HepG2 (cell line): ENCODE results near the gene EFL1. TPM values are rescaled to one million over a fixed set of nuclear protein-coding genes. Genes with fewer than 3 reads are reported as not detected.
A peak's percentile ranks its signal among the peaks of the same experiment; 100 is the strongest.

ENCODE experiments used
- AGO1 ChIP-seq: fragments of 200-400 bp; formaldehyde crosslinking; IDR thresholded peaks from 2 replicates; pipeline ENCODE4 v1.6.1; 2017; ENCODE audit warnings: mild to moderate bottlenecking, low read depth, low read length, moderate library complexity; ENCODE audit not compliant: poor library complexity, severe bottlenecking
- AGO2 ChIP-seq: fragments of 200-400 bp; formaldehyde crosslinking; optimal IDR thresholded peaks from 2 replicates; pipeline ENCODE3; 2017; ENCODE audit warnings: mild to moderate bottlenecking, low read depth, low read length, moderate library complexity
- CBFB ChIP-seq: sonication (generic); formaldehyde crosslinking; IDR thresholded peaks from 2 replicates; pipeline ENCODE4 v1.4.0; 2020; ENCODE audit warnings: missing genetic modification reagents
- DMAP1 ChIP-seq: IDR thresholded peaks from 2 replicates; pipeline ENCODE4 v1.6.1; 2016
- PREB ChIP-seq: sonication (generic); formaldehyde crosslinking; IDR thresholded peaks from 2 replicates; pipeline ENCODE4 v1.4.0; 2020; ENCODE audit warnings: missing genetic modification reagents
- SMAD3 ChIP-seq: sonication (generic); formaldehyde crosslinking; IDR thresholded peaks from 2 replicates; pipeline ENCODE4 v1.4.0; 2020; ENCODE audit warnings: missing genetic modification reagents
- STAT6 ChIP-seq: sonication (generic); formaldehyde crosslinking; IDR thresholded peaks from 2 replicates; pipeline ENCODE4 v1.4.0; 2020; ENCODE audit warnings: missing genetic modification reagents, mild to moderate bottlenecking, borderline replicate concordance
- TFDP1 ChIP-seq: IDR thresholded peaks from 2 replicates; pipeline ENCODE4 v1.6.1; 2016; ENCODE audit warnings: missing compliant biosample characterization, missing genetic modification reagents, borderline replicate concordance
- USF2 ChIP-seq, 2 experiments: sonication (generic) in 1 of 2; formaldehyde crosslinking in 1 of 2; IDR thresholded peaks; 2 replicates each; pipeline versions ENCODE4 v1.5.1 to v1.6.1; 2011 to 2020; ENCODE audit warnings: borderline replicate concordance in 1 of 2, low read depth in 1 of 2, low read length in 1 of 2, mild to moderate bottlenecking in 1 of 2, missing genetic modification reagents in 1 of 2, moderate library complexity in 1 of 2
- ZBTB26 ChIP-seq: IDR thresholded peaks from 2 replicates; pipeline ENCODE4 v1.6.1; 2016; ENCODE audit warnings: missing compliant biosample characterization, missing genetic modification reagents, borderline replicate concordance
- ZNF296 ChIP-seq: sonication (generic); formaldehyde crosslinking; conservative IDR thresholded peaks from 2 replicates; pipeline ENCODE4 v1.5.0; 2020; ENCODE audit warnings: mild to moderate bottlenecking, missing genetic modification reagents
- ZNF646 ChIP-seq: sonication (generic); formaldehyde crosslinking; IDR thresholded peaks from 2 replicates; pipeline ENCODE4 v1.9.0; 2021; ENCODE audit warnings: mild to moderate bottlenecking, missing genetic modification reagents
- polyA plus RNA-seq, 8 experiments: library from polyadenylated mRNA; depleted of rRNA in 3 of 8; stranded (reverse) in 7 of 8; unstranded in 1 of 8; fragments of >200 nt; fragmentation: Illumina TruSeq in 4 of 8; extraction: Trizol in 4 of 8; gene quantifications; 2 replicates each; pipeline versions ENCODE4 v1.2.1 to v1.2.3, GENCODE V29; 2011 to 2016; ENCODE audit warnings: low read depth in 4 of 8, missing spikeins in 1 of 8, mixed read lengths in 1 of 8; ENCODE audit not compliant: insufficient read depth in 1 of 8
- total RNA-seq, 5 experiments: library from RNA; depleted of rRNA; stranded (reverse); fragments of >200 nt; fragmentation: Illumina TruSeq; extraction: Trizol; gene quantifications; 2 replicates each; pipeline ENCODE4 v1.2.3, GENCODE V29; 2016; ENCODE audit warnings: low read depth in 1 of 5

EFL1 gene
- total and polyA plus RNA-seq, 2 of the 13 experiments (the other 11 are each of a cell fraction or from before 2014, with no cell fraction given): 6.4 to 12.0 TPM

GRCh38 chr15:82263350-82263749, 816 bp upstream of the EFL1 start (continued):
- TF ChIP-seq ZNF646 (CRISPR knock-in tag) (no peak), ZNF296 (CRISPR knock-in tag) (no peak), STAT6 (no peak), CBFB (CRISPR knock-in tag) (no peak), DMAP1 (CRISPR knock-in tag) (no peak), USF2 (IDR thresholded peaks at IDR 0.05; ENCODE audit: low read depth, low read length) (no peak), USF2 (CRISPR knock-in tag; IDR thresholded peaks at IDR 0.05; ENCODE audit: borderline replicate concordance) (no peak), SMAD3 (CRISPR knock-in tag) (peak; percentile 80), TFDP1 (no peak), PREB (no peak), AGO2 (no peak), AGO1 (no peak), ZBTB26 (no peak; the same call in 1 of the 2 replicates)
